Thoracic aorta (tissue), 2 donors: ENCODE measurements around the gene NAALADL2. TPM values are rescaled to one million over a fixed set of nuclear protein-coding genes. Genes with fewer than 3 reads are reported as not detected.
"Not testable (repeated sequence)": the region's sequence is repeated elsewhere in the genome, so short reads cannot be mapped to it uniquely, and the experiment has no call there.

Experiments used
- ATAC-seq: fragments of 150-250 bp; one replicate; pipeline ENCODE4 v1.8.0; 2017; ENCODE audit warnings: low read depth; ENCODE audit not compliant: insufficient number of reproducible peaks, low FRiP score
- DNase-seq: peaks from one replicate; pipeline ENCODE4 v3.0.0-alpha.2; 2020; ENCODE audit warnings: low spot score
- H3K27ac ChIP-seq, 2 donors: fragments of 200-600 bp; sonication (generic); 1 replicate in 1 of 2; 2 replicates in 1 of 2; pipeline ENCODE4 v1.5.1; 2016; ENCODE audit warnings: mild to moderate bottlenecking in 2 of 2, moderate library complexity in 2 of 2
- H3K27me3 ChIP-seq: fragments of 200-600 bp; sonication (generic); replicated peaks from 2 replicates; pipeline ENCODE4 v1.6.0; 2016; ENCODE audit warnings: mild to moderate bottlenecking; ENCODE audit not compliant: insufficient read depth
- H3K36me3 ChIP-seq: fragments of 200-600 bp; sonication (generic); one replicate; pipeline ENCODE4 v1.5.1; 2016
- H3K4me1 ChIP-seq, 2 donors: fragments of 200-600 bp; sonication (generic); 1 replicate in 1 of 2; 2 replicates in 1 of 2; pipeline versions ENCODE4 v1.5.1 to v1.6.0; 2016; ENCODE audit warnings: low read depth in 2 of 2, mild to moderate bottlenecking in 1 of 2; ENCODE audit not compliant: control insufficient read depth in 1 of 2
- H3K4me3 ChIP-seq: fragments of 200-600 bp; sonication (generic); 2 replicates; pipeline ENCODE4 v1.5.1; 2016; ENCODE audit warnings: mild to moderate bottlenecking
- H3K9me3 ChIP-seq: fragments of 200-600 bp; sonication (generic); 2 replicates; pipeline ENCODE4 v1.5.1; 2016
- total RNA-seq, 2 donors: library from RNA; depleted of rRNA; stranded (reverse); fragments of >200 nt; gene quantifications; one replicate each; pipeline versions ENCODE4 v1.1.0 to v1.2.3, GENCODE V29; 2016
- TF ChIP-seq, protein P1 (sequence below): fragments of 200-600 bp; sonication (generic); IDR thresholded peaks from one replicate; pipeline ENCODE4 v1.5.1; 2019; ENCODE audit warnings: antibody characterized with exemption

Gene NAALADL2
- total RNA-seq, 2 donors from 2014 or later, result 12.9 to 21.0 TPM

DNA sequence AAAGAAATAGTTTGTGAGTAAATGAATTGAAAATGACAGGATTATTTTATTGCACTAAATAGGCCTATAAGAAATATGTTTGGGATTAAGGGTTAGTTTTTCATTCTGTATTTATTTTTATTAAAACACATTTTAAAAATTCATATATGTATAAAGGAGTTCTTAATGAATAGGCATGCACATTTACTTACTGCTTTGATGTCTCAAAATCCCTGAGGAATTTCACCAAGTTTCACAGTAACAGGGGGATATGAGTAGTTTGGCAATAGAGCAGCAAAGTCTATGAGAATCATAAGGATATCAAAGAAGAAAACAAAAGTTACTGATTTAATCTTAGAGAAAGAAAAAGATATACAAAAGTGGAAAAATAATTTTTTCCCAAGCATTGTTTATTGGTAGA is 411.7 kb downstream of the NAALADL2 start:
- ATAC-seq, result no peak
- Histone ChIP-seq H3K36me3 (no peaks in the 10 kb centered on the region), H3K4me3 (no peak overlapping the region), H3K27ac (no peak overlapping the region), H3K27me3 (no peaks in the 10 kb centered on the region), H3K4me1 (peaks cover 0 to 4% of the 10 kb centered on the region in 2 donors), H3K9me3 (no peaks in the 10 kb centered on the region)
- no peak for DNase-seq
- TF ChIP-seq, protein P1, sequence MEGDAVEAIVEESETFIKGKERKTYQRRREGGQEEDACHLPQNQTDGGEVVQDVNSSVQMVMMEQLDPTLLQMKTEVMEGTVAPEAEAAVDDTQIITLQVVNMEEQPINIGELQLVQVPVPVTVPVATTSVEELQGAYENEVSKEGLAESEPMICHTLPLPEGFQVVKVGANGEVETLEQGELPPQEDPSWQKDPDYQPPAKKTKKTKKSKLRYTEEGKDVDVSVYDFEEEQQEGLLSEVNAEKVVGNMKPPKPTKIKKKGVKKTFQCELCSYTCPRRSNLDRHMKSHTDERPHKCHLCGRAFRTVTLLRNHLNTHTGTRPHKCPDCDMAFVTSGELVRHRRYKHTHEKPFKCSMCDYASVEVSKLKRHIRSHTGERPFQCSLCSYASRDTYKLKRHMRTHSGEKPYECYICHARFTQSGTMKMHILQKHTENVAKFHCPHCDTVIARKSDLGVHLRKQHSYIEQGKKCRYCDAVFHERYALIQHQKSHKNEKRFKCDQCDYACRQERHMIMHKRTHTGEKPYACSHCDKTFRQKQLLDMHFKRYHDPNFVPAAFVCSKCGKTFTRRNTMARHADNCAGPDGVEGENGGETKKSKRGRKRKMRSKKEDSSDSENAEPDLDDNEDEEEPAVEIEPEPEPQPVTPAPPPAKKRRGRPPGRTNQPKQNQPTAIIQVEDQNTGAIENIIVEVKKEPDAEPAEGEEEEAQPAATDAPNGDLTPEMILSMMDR, result no peak

DNA sequence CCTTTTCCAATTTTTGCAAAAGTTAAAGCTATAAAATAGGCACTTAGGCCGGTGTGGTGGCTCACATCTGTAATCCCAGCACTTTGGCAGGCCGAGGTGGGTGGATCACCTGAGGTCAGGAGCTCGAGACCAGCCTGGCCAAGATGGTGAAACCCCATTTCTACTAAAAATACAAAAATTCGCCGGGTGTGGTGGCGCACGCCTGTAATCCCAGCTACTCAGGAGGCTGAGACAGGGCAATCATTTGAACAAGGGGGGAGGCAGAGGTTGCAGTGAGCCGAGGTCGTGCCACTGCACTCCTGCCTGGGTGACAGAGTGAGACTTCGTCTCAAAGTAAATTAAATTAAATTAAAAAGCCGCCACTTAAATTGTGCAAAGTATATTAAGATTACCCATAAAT is 412.3 kb downstream of the NAALADL2 start:
- H3K27me3 ChIP-seq, H3K4me3 ChIP-seq, H3K27ac ChIP-seq, H3K9me3 ChIP-seq, DNase-seq, H3K4me1 ChIP-seq, H3K36me3 ChIP-seq, ATAC-seq: not testable (repeated sequence)

GRCh38 chr3:175272392-175272791 is 413.3 kb downstream of the NAALADL2 start:
- Histone ChIP-seq H3K4me3 (no peak overlapping the region), H3K9me3 (no peaks in the 10 kb centered on the region), H3K27me3 (no peaks in the 10 kb centered on the region), H3K27ac (no peak overlapping the region), H3K36me3 (no peaks in the 10 kb centered on the region), H3K4me1 (peaks cover 0 to 4% of the 10 kb centered on the region in 2 donors)
- no peak for DNase-seq
- ATAC-seq, result no peak
- TF ChIP-seq, protein P1, result no peak

DNA sequence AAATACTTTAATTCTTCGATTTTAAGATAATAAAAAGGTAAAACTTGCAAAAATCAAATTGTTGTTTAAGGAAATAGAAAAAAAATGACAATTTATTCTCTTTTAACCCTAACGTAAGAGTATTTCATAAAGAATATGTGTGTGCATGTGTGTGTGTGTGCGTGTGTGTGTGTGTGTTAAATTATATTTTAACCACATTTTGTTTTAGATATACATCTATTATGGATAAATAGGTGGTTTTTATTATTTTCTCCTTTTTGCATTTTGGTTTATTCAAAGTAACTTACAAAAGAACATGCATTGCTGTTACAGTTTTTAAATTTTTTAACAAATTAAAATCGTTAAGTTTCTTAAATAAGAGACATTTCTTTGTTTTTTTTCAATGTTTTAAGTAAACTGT is 414.4 kb downstream of the NAALADL2 start:
- Histone ChIP-seq H3K4me1 (peaks cover 4 to 7% of the 10 kb centered on the region in 2 donors), H3K27ac (no peak overlapping the region), H3K27me3 (no peaks in the 10 kb centered on the region), H3K4me3 (no peak overlapping the region), H3K9me3 (no peaks in the 10 kb centered on the region), H3K36me3 (no peaks in the 10 kb centered on the region)
- ATAC-seq (no peak), DNase-seq (no peak)
- TF ChIP-seq, protein P1, result no peak

DNA sequence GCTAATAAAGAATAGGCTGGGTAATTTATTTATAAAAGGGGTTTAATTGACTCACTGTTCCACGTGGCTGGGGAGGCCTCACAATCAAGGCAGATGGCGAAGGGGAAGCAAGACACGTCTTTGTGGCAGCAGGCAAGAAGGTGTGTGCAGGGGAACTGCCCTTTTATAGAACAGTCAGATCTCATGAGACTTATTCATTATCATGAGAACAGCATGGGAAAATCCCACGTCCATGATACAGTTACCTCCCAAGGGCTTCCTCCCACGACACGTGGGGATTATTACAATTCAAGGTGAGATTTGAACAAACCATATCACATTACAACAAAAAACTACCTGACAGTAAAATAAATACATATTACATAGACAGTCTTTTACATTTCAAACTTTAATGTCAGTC is 414.9 kb downstream of the NAALADL2 start:
- TF ChIP-seq, protein P1, result no peak
- Histone ChIP-seq H3K4me1 (peaks cover 4 to 7% of the 10 kb centered on the region in 2 donors), H3K27ac (no peak overlapping the region), H3K27me3 (no peaks in the 10 kb centered on the region), H3K36me3 (no peaks in the 10 kb centered on the region), H3K4me3 (no peak overlapping the region), H3K9me3 (no peaks in the 10 kb centered on the region)
- DNase-seq, result no peak
- ATAC-seq, result no peak

DNA sequence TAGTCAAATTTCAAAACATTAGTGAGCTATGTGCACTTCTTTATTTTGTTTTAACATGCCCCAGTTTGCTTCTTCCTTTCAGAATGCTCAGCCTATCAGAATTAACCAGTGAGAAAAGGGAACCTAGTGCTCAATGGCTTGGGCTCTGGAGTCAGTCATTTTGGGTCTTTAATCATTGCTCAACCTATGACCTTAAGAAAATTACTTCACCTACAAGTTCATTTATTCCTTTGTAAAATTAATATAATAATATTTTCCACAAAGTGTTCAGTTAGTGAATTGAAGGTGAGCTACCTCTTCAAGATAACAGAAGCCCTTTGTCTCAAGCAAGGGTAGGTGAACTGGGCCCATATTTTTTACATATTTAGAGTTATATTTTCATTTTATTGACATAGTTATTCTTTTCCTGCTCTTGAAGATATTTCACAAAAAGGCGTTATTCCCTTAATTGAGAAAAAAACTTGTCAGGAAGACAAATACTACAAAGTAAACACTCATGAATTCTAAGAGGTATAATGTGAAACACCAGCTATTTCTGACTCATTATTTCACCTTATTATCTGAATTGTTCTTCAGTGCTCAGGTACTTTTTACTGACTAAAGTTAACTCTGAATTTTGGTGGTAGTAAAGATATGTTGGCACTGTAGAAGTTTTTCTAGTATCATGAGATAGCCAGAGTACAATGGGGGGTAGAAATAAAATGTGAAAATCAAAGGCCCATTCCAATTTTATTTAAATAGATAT is 415.5 kb downstream of the NAALADL2 start:
- Histone ChIP-seq H3K27me3 (no peaks in the 10 kb centered on the region), H3K36me3 (no peaks in the 10 kb centered on the region), H3K9me3 (no peaks in the 10 kb centered on the region), H3K4me1 (peaks cover 4 to 7% of the 10 kb centered on the region in 2 donors), H3K27ac (no peak overlapping the region), H3K4me3 (no peak overlapping the region)
- TF ChIP-seq, protein P1, result no peak
- no peak for DNase-seq
- no peak for ATAC-seq
